ENCODE data around the gene PRKAR2B.

DNA sequence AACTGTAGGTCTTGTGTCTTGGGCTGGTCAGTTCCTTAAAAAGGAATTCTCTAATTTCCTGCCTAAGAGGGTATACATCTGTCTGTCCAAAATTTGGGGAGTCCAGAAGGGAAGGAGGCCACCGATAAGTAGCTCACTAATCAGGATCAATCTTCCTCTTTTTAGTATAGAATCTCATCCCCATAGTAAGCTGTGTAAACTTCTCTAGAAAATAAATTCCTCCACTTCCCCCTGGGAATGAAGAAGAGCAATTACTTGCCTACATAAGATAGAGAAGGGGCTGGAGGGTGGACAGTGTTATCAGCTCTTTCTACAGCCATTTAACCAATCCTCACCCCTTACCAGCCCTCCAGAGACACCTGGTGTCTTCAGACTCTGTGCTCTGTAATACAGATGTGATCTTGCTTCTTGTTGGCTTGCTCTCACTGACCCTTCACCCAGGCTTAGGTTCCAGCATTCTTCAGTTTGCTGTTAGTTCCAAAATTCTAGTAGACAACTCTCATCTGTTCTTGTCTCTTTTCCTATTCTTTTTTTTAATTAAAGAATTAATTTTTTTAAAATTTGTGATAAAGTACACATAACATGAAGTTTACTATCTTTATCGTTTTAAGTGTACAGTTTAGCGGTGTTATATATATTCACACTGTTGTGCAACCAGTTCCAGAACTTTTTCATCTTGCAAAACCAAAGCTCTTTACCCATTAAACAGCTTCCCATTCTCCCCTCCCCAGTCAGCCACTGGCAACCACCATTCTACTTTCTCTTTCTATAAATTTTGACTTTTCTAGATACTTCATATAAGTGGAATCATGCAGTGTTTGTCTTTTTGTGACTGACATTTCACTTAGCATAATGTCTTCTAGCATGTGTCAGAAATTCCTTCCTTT lies 6.5 kb upstream of the PRKAR2B start:
- TF ChIP-seq REST (IDR thresholded peaks at IDR 0.05; ENCODE audit: insufficient read depth in 1 of 2, low read depth in 2 of 2, low read length in 2 of 2) (no peak), POLR2AphosphoS5 (IDR thresholded peaks at IDR 0.05; ENCODE audit: low read depth, low read length) (no peak)

Measured in PFSK-1 (cell line).